HG02973 (cell line): Measurements from ENCODE around the gene FOXJ1.

Experiments used
- ATAC-seq: cut with Tn5 transposase; IDR thresholded peaks from one replicate; pipeline ENCODE4 v1.9.1; 2021; ENCODE audit warnings: moderate library complexity; ENCODE audit not compliant: unreplicated experiment

The FOXJ1 gene

DNA sequence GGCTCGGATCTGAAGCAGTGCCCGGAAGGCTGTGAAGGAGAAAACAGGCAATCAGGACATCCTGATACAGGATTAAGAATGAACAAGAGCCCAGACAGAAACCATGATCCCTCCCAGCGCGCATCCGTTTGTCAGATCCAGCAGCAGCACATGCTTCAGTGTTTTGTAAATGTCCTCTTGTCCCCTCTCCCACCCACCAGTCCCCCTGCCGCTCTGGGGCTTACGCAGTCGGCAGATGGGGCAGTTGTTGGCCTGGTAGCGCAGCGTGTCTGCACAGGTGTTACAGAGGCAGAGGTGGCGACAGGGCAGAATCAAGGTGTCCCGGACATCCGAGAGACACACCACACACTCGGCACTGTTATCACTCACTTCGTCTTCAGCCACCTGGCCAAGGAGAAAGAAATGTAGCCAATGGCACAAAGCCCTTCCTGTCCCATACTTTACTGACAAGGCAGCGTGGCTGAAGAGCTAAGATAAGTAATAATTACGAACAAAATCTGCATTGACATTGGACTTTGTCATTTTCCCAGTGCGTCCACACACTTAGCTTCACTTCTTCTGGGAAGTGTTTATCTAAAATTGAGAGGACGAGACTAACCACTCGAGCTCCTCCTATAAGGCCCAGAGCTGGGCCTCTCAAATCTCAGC, 20.7 kb upstream of the FOXJ1 start:
- no peak for ATAC-seq

DNA sequence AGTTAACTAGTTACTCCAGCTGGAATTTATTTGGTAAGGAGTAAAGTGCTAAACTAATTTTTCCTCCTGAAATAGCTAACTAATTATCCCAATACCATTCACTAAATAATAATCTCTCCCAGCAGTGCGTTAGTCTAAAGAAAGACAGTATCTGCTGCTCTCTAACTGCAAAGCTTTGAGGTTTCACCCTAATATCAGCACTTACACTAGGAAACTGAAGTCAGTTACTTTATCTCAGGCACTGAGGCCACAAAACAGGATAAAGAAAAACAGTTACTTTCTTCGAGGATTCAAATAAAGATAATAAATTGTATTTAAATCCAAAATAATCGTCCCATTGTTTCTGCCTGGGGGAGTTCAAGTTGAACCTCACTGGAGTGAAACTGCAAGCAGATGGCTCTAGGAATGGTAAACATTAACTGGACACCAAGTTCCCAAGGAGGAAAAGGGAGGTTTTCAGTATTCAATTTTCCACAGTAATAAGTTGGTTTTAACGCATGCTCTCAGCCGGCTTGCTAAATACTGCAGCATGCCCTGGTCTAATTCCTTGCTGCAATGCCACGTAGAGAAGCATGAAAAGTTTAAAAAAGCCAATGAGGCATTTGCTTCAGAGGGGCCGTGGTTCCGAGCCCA, 20.0 kb upstream of the FOXJ1 start:
- no peak for ATAC-seq

DNA sequence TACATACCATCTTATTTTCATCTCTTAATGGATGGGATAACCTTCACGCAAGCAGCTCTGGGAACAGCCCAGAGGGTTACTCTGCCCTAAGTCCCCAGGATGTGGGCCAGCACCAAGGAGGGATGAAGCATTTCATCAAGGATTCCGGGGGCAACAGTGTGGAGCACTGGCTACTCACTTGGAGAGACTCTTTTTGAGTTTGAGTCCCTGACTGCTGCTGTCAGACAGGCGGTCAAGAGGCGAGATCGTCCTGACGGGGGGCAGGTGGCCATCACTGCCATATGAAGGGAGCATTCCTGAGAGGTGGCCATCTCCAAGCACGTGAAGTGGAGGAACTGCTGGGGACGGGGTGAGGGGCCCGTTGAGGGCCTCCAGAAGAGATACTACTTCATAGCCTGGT, 18.1 kb upstream of the FOXJ1 start:
- no peak for ATAC-seq

DNA sequence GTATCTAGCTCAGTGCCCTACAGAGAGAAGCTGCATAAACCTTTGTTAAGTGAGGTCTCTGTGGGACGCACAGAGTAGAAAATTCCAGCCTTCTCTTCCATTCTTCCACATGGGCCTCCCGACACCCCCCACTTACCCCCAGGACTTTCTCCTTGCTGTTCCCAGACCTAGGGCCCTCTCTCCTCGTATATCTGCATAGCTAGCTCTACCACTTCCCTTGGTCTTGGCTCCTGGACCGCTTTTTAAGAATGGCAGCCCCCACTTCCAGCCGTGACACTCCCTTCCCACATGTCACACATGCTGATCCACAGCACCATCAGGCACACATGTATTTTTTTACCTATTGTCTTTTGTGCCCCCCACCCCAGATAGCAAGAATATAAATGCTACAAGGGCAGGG, 16.7 kb upstream of the FOXJ1 start:
- no peak for ATAC-seq

DNA sequence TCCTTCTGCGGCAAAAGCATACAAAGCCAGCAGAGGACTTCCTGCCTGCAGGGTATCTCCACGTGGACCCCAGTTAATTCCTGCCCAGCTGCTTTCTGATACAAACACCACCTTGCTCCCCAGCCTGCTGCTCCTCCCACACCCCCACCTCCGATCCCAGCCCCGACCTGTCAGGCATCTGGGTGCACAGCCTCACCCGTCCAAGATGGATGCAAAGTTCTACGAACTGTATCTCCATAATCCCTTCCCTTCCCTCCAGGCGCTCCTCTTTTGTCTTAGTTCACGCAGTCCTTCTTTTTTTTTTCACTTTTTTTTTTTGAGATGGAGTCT, 15.6 kb upstream of the FOXJ1 start:
- no peak for ATAC-seq

DNA sequence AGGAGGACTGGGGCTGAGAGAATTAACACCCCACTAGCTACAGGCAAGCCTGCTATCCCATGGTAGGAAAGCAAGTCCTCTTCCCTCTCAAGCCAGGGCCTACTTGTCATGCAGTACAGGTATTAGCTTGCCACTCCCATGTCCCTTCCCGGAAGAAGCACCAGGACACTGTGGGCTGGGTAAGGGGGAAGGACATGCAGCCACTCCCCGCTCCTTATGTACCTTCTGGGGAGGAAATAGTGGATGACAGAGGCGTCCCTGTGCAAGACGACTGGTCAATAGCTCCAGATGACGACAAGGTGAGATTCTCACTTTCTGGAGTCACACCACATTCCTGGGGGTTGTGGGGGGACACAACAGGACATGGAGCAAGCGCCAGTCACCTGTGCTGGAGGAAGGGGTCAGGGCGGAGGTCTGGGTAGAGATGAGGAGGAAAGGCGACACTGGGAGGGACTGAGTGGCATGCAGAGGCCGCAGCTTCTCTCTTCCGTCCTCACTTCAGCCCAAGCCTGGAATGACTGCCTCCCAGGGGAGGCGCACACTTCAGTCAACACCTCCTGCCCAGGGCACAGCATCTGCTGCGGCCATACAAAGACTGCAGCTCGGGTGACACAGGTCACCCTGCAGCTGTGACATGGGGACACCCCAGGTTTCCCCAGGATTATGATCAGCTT, 15.1 kb upstream of the FOXJ1 start:
- ATAC-seq, result no peak

DNA sequence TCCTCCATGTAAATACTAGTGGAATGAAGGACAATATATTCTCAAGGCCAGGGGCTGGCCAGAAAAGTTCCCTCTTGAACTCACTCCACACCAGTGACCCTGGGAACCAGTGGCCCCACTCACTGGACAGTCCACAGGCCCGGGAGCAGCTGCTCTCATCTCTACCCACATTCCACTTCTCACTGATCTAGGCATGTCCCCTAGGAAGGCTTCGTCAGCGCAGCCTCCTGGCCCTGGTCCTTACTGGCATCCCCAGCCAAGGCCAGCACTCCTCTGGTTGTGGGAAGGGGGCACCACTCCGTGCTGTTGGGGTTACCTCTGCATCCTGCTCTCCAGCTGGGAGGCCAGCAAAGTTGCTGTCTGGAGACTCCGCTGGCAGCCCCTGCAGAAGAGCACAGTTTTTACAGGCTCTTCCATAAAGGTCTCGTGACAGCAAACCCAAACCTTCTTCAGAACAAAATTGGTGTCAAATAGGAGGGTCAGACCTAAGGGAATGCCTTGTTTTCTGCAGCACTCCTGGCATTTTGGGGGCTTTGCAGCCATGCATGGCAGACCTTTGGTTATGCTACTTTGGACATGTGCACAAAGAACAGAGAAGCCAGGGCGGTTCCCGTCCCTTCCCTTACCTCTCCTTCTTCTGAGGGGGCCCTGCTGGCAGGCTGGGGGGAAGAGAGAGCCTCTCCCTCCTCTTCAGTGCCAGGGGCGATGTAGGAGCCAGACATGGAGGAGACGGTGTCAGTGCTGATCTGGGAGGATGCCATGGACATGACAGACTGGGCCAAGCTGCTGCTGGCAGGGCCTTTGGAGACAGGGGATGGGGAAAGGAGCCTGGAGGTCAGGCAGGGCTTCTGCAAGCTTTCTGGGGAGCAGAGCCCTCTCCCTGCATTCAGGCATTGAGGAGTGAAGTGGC, 14.1 kb upstream of the FOXJ1 start:
- no peak for ATAC-seq

DNA sequence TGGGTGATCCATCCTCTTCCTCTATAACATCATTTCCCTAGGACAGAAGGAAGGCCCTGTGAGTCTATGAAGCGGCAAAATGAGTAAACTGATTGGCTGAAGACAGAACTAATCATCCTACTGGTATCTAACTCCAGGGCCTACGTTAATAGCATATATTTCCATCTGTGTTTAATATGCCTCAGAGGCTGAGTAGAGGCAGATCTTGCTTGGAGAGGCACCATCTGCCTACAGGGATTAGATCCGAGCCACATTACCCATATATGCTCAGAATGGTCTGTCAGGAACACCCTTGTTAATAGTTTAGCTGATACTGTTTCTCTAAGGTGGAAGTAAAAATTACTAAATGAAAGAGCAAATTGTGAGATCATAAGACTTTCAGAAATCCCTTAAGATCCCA, 13.2 kb upstream of the FOXJ1 start:
- ATAC-seq, result no peak

DNA sequence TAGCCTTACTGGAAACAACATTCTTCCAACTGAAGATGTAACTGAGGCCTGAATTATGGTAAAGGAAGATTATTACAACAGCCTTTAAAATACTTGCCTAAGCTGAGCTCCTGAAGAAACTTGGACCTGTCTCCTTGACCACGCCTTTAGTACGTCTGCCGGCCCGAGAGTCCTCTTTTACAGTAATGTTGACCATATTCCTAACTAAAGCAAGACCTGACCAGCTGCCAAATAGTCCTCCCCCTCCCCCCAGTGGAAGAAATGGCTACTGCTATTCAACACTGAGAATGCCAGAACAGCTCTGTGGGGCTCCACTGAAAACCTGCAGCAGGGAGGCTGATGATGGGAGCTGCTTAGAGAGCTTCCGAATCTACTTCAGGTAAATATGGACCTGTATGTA, 12.6 kb upstream of the FOXJ1 start:
- ATAC-seq, result no peak

DNA sequence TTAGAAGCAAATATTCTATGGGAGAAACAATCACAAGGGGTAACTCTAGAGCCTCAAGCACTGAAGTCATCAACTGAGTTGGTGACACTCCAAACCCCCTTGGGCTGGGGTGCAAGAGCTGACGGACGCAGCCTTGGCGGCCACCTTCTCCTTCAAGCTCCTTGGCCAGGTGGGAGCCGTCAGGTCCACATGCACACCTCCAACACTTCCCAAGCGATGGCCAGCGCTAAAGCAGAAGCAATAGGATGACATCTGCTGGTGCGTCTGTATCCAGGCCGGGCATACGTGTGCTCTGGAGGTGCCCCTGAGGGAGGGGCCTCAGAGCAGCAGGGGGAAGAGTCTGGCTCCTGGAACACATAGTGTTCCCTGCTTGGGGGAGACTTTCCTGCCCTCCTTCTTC, 12.2 kb upstream of the FOXJ1 start:
- ATAC-seq, result no peak

DNA sequence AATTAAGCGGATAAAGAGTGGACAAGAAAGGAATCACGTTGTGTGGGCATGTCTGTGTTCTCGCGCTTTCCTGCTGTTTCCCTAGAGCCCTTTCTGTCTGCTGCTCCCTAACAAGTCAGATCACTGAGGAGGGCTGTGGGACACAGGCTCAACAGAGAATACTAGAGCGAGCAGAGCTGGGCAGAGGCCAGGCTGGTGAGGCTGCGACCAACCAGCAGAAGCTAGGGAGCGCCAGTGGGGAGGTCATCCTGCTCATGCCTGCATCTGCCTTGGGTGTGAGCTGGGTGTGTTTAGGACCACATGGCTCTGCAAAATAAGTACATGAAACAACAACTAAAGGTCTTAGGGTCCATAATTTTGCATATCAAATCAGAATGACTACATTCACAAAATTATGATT, 11.5 kb upstream of the FOXJ1 start:
- no peak for ATAC-seq

DNA sequence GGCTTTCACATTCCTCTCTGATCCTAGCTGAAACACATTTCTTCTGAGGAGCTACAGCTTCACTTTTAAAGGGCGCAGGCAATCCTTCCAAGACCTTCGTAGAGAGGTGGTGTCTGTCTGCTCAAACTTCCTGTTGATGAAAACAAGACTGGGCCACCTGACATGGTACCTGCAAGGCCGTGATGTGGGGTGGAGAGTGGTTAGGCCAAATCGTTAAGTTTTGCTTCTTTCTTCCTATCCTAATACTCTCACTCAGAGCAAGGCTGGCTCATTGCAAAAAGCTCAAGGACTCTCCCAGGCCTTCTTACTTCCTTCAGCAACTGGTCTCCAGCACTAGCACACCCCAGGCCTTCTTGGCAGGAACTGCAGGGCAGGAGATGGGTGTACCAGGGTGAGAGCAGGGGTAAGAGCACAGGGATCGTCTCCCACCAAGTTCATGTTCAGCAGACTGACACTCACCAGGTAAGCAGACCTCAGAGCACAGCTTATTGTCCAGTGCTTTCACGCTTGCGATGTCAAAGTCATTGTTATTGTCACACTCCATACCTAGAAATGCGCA, 10.9 kb upstream of the FOXJ1 start:
- no peak for ATAC-seq

DNA sequence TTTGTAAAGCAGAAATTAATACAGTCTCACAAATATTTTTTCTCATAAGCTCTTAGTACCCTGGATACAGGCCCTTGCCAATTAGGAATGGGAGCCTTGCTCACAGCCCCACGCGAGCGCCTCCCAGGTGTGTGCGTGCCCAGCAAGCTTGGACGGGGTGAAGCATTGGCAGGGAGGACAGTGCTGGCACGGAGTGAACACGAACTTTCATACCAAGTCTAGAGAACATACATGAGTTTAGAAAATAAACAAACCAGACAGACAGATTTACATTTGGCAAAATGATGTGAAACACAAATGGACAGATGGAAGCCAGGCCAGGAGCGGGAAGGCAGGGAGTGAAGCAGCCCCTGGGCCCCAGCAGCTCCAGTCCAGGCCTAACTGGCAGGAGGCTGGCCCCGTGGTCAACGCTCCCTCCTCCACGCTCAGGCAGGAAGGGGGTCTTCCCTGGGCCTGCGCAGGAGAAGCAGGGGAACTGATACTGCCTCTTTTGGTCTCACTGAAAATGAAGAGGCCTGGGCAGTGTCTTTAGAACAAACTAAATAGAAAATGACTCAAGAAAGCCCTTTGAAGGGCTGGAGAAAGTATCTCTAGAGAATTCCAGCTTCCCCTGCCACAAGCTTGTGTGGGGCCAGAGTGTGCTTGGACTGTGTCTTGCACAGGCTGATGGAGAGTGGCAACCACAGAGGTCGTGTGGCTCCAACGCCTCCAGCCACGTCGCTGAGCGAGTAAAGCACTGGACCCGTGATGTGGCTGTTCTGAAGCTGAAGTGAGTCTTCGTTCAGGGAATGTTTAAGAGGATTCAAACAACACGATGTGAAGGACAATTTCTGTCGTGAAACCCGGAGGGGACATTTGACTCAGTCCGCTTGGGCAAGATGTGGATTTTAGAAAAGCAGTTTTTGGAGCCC, 9.9 kb upstream of the FOXJ1 start:
- no peak for ATAC-seq

DNA sequence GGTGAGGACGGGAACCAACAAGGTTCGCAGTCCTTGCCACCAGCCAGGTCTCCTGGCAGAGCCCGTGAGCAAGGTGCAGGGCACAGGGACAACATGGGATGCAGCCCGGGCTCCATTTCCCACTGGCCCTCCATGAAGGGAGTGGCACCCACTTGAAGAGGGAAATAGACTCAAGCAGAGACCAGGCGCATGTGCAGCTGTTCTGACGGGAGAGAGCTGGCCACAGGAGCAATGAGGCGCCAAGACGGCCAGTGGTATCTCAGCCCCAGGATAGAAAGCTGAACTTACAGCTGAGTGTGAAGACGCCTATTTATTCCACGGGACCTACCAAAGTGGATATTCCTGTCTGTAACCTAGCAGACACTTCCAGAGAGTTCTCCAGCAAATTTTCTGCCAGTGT, 8.2 kb upstream of the FOXJ1 start:
- ATAC-seq, result no peak

DNA sequence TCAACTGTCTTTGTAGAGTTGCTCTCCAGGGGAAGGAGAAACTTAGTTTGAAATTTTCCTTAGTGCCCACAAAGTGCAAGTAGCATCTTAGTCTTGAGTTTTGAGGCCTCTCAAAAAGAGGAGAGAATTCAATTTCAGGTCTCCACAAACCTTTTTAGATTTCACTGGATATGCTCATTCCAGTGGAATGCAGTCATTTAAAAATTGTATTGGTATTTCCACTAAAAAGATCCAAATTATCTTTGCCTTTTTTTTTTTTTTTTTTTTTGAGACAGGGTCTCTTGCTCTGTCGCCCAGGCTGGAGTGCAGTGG, 6.9 kb upstream of the FOXJ1 start:
- ATAC-seq, result no peak

DNA sequence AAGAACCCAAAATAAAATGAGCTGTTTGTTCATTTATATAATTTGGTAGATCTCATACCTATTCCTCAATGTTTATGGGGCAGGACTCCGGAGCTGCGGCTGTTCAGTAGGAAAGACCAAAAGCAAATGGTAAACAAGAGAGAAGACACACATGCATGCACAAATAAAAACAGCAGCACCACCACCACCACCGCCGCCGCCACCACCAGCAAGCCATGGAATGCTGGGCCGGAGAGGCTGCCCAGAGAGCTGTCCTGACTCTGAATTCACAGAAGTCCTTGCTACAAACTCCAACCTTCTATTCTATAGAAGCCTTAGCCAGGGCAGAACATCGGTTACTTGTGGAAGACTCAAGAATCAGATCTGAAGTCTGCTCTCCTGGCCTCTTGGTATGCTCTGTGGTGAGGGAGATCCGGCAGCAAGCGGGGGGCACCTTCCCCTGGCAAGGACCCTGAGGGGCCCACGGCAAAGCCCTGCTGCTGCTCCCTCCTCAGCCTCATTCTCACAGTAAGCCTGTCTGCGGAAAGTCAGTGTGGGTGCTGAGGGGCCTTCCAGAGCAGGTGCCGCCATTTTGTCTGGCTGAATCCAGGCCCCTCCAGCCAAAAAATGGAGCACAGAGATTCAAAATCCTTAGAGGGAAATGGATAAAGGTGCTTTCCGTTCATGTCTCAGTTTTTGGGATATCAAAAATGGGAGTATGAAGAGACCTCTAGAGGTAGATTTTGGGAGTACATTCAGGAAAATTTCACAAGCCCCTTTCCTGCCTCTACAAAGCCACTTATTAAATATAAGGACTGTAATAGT, 6.4 kb upstream of the FOXJ1 start:
- no peak for ATAC-seq

DNA sequence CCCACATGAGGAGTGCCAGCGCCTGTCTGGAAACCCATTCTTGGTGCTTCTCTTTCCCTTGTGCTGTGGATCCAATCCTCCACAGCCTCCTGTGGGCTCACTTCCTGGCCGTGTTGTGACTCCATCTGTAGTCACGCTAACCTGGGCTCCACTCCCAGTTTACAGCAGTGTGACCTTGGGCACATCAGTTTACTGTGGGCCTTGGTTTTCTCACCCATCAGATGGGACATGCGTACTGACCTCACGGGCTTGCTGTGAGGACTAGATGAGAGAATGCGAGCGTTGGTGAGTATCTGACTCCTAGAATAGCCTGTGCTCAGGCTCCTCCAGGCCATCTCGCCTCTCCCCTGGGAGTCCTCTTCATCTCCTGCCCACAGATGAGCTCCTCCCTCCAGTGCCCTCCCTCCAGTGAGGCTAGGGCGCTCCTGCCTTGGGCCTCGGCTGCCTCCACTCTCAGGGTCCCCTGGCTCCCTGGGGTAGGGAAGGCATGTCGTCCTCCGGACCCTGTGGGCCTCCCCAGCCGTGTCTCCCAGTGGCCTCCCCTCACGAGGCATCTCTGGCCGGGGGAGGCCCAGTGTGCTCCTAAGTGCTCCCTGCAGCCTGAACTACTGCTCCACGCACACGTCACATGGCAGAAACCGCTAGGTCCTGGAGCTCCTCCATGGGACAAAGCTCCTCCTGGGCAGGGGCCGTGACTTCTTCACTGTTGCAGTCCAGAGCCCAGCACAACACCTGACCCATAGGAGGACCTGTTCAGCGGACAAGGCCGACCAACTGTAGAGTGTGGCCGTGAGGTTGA, 5.2 kb upstream of the FOXJ1 start:
- ATAC-seq, result no peak

DNA sequence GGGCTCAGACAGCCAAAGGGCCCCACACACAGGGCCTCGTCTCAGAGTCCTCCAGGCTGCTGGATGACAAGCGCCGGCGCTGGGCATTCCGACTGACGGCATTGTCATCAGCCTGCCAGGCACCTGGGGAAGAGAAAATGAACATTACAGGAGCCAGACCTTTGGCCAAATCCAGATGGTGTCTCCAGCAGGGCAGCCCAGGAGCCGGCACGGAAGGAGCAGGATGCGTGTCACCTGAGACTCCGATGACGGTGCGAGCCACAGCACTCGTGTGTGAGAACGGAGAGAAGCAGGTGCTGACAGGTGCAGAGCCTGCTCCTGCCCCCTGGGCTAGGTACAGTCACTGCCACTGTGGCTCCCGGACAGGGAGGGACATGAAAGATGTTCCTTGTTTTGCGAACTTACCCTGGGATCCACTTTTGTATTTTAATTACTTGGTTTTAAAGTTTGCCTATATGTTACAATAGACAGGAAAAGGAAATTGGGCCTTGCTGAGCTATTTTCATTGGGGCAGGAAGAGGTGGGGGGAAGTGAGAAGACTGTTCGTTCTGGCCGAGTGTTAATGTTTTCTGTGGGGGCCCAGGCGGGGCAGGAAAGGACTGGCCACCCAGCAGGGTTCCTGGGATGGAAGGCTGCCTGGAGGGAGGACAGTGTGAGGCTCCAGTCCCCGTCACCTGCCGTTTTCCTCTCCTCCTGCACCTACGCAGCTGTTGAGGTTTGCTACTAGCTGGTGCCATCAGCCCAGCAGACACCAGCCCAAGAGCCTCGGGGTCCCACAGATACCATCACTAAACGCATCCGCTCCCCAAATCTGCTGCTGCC, 4.4 kb upstream of the FOXJ1 start:
- no peak for ATAC-seq
